GM18508 (cell line): ENCODE results near the gene EFCAB6.

Experiments
- ATAC-seq: cut with Tn5 transposase; IDR thresholded peaks from one replicate; pipeline ENCODE4 v1.9.1; 2021; ENCODE audit warnings: moderate number of reproducible peaks; ENCODE audit not compliant: insufficient read depth, unreplicated experiment

EFCAB6 gene

DNA sequence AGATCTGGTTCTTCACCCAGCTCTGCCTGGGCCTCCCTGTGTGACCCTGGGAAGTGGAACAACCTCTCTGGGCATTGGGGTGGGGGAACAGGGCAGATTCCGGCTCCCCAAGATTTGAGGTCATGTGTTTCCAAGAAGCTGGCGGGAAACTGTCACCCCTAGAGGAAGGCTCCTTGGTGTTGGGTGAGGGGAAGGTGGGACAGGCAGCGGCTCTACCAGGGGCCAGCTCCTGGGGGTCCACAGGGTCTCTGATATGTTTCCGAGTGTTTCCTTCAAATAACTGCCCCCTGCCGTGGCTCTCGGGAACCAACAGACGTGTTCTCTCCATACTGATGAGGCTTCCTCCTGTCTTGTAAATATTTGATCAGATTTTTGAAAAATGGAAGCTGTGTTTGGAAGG, 321.8 kb downstream of the EFCAB6 start:
- ATAC-seq, result no peak

DNA sequence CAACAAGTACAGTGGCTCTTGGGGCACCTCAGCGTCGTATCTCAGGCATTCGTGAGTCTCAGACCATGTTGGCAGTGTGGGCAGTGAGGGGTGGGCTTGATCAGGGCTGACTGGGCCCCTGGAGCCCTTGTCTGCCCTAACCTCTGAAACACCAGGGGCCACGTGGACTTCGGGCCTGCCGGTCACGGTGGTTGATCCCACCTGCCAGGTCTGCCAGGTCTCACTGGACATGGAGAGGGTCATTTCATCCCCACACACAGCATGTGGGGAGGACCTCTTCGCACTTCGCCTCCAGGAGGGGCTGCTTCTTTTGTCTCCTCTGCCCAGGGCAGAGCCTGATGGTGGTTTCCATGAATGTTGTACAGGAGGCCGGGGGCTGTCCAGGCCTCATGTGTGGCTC, 323.2 kb downstream of the EFCAB6 start:
- ATAC-seq, result no peak

DNA sequence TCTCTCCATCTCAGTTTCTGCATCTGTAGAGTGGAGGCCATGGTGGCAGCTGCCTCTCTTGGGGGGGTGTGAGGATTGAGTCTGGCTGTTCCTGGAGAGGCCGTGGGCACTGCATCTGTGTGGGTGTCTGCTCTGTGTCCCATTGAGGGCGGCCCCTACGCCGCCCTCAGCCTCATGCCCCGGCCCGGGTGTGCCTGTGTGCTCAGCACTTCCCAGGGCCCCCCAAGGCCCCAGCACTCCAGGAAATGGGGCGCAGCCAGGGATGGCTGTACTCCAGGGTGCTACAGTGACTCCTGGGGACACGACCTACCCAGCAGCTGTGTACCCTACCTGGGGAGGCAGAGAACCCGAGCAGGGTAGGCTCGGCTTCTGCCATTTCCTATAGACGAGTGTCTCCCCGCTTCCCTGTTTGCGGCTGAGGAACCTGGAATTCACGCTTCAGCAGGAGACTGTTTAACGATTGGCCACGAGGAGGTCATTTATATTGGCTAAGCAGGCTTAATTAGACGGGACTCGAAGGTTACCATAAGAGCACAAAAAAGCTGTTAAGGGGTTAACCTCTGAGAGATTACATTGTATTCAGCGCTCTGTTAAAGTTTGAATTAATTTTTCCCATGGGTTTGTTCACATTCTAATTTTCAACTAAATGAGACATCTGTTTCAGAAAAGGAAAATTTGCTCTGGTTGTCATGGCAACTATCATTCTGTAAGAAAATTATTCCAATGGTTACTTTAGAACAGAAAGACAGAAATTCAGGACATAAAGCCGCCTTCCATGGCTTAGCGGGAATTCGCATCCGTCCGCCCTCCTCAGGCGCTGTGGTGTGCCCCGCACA, 323.9 kb downstream of the EFCAB6 start:
- no peak for ATAC-seq

DNA sequence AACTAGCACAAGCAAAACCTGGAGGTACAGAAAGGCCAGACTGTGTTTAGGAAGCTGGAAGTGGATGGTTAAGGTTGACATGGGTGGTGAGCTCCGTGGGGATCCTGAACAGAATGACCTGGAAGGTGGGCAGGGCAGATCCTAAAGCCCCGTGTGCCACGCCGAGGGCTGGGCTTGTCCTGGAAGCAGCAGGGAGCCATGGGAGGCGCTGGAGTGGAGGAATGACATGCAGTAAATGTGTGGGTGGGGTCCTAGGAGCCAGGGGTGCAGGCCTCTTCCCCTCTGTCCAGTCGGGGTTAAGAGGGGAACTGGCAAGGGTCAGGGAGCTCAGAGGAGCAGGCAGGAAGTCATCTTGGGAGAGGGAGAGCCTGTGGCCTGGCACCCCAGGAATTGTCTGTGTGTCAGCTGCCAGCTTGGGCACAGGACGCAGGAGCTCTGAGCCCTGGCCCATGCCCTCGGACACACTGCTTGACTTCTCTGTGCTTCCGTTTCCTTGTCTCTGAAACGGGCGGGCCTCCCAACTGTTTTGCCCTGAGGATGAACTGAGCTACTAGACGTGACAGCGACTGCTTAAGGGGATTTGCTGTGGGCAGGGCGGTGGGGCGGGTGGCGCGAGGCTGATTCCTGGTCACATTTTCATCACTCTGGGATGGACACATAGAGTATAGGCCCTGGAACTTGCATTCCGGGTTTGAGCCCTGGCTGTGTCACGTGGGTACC, 324.6 kb downstream of the EFCAB6 start:
- no peak for ATAC-seq

DNA sequence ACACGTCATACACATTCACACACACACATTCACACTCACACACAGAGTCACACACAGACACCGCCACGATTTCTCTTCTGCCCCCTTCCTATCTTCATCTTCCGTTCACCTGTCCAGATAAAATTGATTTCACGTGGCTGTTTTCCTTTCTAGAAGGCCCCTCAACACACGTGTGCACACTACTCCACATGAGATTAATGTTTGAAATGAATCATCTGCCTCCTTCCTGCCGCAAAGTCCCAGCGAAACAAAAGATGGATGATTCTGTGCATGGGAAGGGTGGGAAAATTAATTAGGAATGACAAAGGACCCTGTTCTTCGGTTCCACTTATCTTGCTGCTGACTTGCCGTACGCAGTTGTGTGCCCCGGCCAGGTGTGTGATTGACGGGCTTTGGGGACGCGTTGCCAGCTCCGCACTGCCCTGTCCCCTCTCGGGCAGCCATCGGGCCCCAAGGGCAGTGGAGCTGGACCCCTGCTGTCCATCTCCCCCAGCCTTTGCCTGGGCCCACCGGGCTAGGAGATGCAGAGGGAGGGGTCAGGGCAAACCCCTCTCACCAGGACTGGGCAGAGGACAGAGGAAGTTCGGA, 326.5 kb downstream of the EFCAB6 start:
- ATAC-seq, result no peak

DNA sequence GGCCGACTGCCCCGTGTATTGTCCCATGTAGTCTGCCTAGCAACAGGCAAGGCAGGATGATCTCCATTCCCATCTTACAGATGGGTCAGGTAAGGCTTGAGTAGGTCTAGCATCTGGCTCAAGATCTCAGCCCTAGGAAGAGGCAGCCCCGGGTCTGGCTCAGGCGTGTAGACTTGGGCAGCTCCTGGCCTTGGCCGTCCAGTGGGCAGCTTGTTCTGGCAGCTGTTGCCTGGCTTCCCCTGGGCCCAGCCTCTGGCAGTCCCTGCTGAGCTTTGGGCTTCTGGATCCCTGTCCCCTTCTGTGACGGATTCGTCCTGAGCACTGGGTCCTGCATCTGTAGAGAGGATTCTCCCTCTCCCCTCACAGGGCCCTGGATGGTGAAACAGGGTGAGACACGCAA, 327.9 kb downstream of the EFCAB6 start:
- ATAC-seq, result no peak

DNA sequence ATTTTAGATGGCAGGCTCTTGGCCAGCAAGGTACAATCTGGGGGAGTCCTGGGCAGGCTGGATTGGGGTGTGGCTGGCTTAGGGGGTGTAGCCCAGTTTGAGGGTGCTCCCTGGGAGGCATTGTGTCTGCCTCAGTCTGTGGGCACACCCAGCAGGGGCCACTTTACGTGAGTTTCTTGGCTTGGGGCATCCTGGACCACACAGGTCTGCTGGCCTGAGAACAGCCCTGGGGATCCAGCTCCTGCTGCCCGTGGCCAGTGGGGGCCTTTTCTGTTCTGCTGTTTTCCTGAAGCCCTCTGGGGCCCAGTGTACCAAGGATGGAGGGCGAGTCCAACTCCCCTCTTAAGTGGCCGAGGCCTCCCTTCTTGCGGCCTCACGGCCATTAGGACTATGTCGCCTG, 328.4 kb downstream of the EFCAB6 start:
- ATAC-seq, result no peak

DNA sequence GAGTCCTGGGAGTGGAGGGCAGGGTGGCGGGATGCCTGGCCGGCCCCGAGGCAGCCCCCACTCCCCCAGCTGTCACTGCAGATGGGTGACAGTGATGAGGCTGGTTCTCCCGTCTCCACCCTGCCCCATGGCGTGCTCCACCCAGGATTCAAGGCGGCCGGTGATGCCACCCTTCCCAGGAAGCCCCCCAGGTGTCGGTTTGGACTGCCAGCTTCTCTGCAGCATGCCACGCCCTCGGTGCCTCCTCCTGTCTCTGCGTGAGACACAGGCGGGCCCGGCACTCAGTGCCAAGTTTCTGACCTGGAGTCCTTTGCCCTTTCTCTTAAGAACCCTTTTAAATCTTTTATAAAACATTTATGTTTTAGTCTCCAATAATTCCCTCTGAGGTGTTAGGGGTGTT, 328.8 kb downstream of the EFCAB6 start:
- no peak for ATAC-seq

DNA sequence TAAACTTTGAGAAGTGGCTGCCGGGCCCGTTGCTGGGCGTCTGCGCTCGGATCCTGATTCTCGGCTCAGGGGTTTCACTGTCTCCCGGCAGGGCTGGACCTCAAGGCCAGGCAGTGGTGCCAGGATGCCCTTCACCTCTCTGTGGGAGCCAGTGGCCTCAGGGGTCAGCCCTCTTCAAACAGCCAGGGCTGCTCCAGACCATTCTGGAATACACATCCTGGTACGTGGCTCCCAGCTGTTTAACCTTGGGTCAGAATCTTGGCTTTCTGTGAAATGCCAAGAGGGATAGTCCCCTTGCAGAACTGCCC, 329.8 kb downstream of the EFCAB6 start:
- ATAC-seq, result no peak

DNA sequence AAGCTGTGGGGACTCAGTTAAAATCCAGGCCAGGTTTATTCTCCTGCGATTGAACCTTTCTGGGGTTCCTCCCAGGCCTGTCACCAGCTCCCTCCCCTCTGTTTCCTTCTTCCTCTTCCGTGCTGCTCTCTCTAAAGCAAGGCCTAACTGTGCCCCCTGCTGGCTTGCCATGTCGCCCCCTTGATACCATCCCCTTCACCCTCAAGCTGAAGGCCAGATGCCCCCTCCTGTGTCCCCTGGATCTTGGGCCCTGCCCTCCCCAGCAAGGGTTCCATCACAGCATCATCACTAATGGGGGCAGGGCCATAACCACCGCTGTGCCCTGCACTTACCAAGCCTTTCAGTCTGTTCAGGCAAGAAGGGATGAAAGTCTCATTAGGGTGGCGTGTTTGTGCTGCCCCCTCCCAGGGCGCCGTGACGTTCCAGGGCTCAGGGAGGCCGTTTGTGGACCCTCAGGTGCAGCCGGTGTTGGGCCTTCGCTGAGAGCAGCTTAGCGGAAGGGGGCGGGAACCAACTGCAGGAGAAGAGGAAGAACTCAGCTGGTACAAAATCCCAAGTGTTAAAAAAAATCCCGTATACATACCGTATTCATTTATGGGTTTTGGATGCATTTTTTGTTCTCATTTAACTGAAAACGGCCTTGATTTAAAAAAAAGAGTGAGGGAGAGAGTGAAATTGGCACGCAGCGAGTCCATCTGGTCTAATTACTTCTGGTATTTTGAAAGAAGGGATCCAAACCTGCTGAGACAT, 330.4 kb downstream of the EFCAB6 start:
- ATAC-seq, result no peak

DNA sequence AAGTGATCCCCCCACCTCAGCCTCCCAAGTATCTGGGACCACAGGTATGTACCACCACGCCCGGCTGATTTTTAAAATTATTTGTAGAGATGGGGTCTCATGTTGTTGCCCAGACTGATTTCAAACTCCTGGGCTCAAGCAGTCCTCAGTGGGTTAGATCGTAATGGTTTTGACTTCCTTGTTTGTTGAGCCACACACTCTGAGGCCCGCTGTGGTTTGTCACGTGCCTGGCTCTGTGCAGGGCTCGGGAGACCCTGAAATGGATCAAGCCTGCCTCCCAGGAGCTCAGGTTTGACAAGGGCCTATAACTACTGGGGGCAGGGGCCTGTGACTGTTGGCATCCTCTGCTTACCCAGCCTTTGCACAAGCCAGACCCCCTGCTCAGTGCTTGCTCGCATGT, 332.1 kb downstream of the EFCAB6 start:
- ATAC-seq, result no peak

DNA sequence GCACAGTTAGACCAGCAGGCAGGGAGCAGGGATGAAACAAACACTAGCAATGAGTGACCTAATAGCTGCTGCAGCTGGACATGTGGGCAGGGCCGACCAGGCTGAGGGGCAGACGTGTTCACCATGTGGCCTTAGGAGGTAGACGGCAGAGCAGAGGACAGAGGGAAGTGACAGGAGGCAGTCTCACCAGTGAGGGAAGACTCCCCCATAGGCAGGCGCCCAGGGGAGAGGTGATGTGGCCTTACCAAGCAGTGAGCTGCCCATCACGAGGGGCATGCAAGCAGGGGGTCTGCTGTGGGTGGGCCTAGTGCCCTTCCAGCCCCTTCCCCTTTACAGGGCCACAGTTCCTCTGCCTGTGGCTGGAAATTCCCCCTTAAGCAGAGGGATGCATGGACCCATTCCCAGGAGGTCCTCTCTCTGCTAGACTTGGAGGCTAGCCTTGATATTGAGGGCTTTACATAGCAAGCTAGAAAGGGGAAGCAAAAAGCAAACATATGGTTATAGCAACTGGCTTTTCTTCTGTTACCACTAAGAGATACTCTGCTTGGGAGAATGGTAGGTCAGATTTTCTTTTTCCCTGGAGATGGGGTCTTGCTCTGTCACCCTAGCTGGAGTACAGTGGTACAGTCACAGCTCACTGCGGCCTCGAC, 332.7 kb downstream of the EFCAB6 start:
- ATAC-seq, result no peak
